ENCODE measurements around the gene APLP1. TPM values are rescaled to one million over a fixed set of nuclear protein-coding genes. Genes with fewer than 3 reads are reported as not detected.

APLP1 gene
- total RNA-seq, 2 donors from 2014 or later, result 2.6 to 3.7 TPM

- H3K4me3 ChIP-seq, result no peak overlapping the region
- no peaks in the 10 kb centered on the region for H3K36me3 ChIP-seq
- H3K9ac ChIP-seq (ENCODE audit: low read depth in 2 of 2, low read length in 2 of 2), result no peak overlapping the region
- no peak overlapping the region for H3K27ac ChIP-seq
- TF ChIP-seq CTCF (IDR thresholded peaks at IDR 0.05), result no peak
- no peak for DNase-seq
- H3K27me3 ChIP-seq, result no peaks in the 10 kb centered on the region
- intact Hi-C loops (cut with DNase I), result no loop called here
- no peaks in the 10 kb centered on the region for H3K9me3 ChIP-seq
- no peaks in the 10 kb centered on the region for H3K4me1 ChIP-seq
Observed at GRCh38 chr19:35919306-35919705, 50.9 kb downstream of the APLP1 start.

GRCh38 chr19:35921012-35921411, 52.6 kb downstream of the APLP1 start:
- H3K27me3 ChIP-seq, result no peaks in the 10 kb centered on the region

GRCh38 chr19:35925501-35925900, 57.1 kb downstream of the APLP1 start:
- Histone ChIP-seq H3K9me3 (no peaks in the 10 kb centered on the region), H3K4me3 (no peak overlapping the region), H3K27ac (no peak overlapping the region), H3K4me1 (no peaks in the 10 kb centered on the region), H3K27me3 (no peaks in the 10 kb centered on the region), H3K36me3 (no peaks in the 10 kb centered on the region), H3K9ac (ENCODE audit: low read depth in 2 of 2, low read length in 2 of 2) (no peak overlapping the region)
- TF ChIP-seq CTCF (IDR thresholded peaks at IDR 0.05), result no peak
- DNase-seq, result no peak
- intact Hi-C loops (cut with DNase I), result no loop called here

More at GRCh38 chr19:35921012-35921411, 52.6 kb downstream of the APLP1 start:
- TF ChIP-seq CTCF (IDR thresholded peaks at IDR 0.05), result no peak
- no peaks in the 10 kb centered on the region for H3K4me1 ChIP-seq
- H3K9ac ChIP-seq (ENCODE audit: low read depth in 2 of 2, low read length in 2 of 2), result no peak overlapping the region
- H3K4me3 ChIP-seq, result no peak overlapping the region
- no peak overlapping the region for H3K27ac ChIP-seq
- no peaks in the 10 kb centered on the region for H3K36me3 ChIP-seq
- DNase-seq, result no peak
- H3K9me3 ChIP-seq, result no peaks in the 10 kb centered on the region
- intact Hi-C loops (cut with DNase I), result no loop called here

GRCh38 chr19:35928507-35928906, 60.1 kb downstream of the APLP1 start:
- intact Hi-C loops (cut with DNase I), result no loop called here
- Histone ChIP-seq H3K9ac (ENCODE audit: low read depth in 2 of 2, low read length in 2 of 2) (no peak overlapping the region), H3K4me1 (no peaks in the 10 kb centered on the region), H3K27me3 (no peaks in the 10 kb centered on the region), H3K9me3 (no peaks in the 10 kb centered on the region), H3K36me3 (no peaks in the 10 kb centered on the region), H3K4me3 (no peak overlapping the region), H3K27ac (no peak overlapping the region)
- no peak for DNase-seq
- TF ChIP-seq CTCF (IDR thresholded peaks at IDR 0.05), result no peak

Other genes with a start within 250 kb of the APLP1 start
- 100 to 1,000 TPM in 1 of 2 donors, 10 to 100 TPM in 1; 73.5 to 117 TPM for gene RBM42, start 239.5 kb upstream of the APLP1 start, total RNA-seq
- gene ETV2, start 226.8 kb upstream of the APLP1 start, total RNA-seq, result 1 to 10 TPM; 1.4 to 1.9 TPM
- gene COX6B1, start 220.3 kb upstream of the APLP1 start, total RNA-seq, result 100 to 1,000 TPM; 761 to 820 TPM
- gene UPK1A, start 202.1 kb upstream of the APLP1 start, total RNA-seq, result not detected
- gene ZBTB32, start 164.0 kb upstream of the APLP1 start, total RNA-seq, result under 1 TPM in 1 of 2 donors, not detected in 1; 0.32 TPM
- gene KMT2B, start 150.6 kb upstream of the APLP1 start, total RNA-seq, result 10 to 100 TPM; 32.1 to 46.9 TPM
- gene IGFLR1, start 126.1 kb upstream of the APLP1 start, total RNA-seq, result 1 to 10 TPM; 5.4 to 6.9 TPM
- 10 to 100 TPM; 14.9 to 18.7 TPM for gene U2AF1L4, start 123.2 kb upstream of the APLP1 start, total RNA-seq
- 10 to 100 TPM; 73.8 to 87.4 TPM for gene PSENEN, start 122.9 kb upstream of the APLP1 start, total RNA-seq
- gene LIN37, start 120.0 kb upstream of the APLP1 start, total RNA-seq, result 1 to 10 TPM; 5.1 to 7.5 TPM
- 10 to 100 TPM in 1 of 2 donors, 1 to 10 TPM in 1; 6.3 to 23.6 TPM for gene HSPB6, start 111.5 kb upstream of the APLP1 start, total RNA-seq
- gene PROSER3, start 110.4 kb upstream of the APLP1 start, total RNA-seq, result 10 to 100 TPM; 17.1 to 26.9 TPM
- 10 to 100 TPM in 1 of 2 donors, 1 to 10 TPM in 1; 6.0 to 25.0 TPM for gene ARHGAP33, start 93.0 kb upstream of the APLP1 start, total RNA-seq
- not detected for gene PRODH2, start 55.7 kb upstream of the APLP1 start, total RNA-seq
- not detected for gene NPHS1, start 16.1 kb upstream of the APLP1 start, total RNA-seq
- under 1 TPM in 1 of 2 donors, not detected in 1; 0.13 TPM for gene KIRREL2, start 11.7 kb upstream of the APLP1 start, total RNA-seq
- gene NFKBID, start 32.0 kb downstream of the APLP1 start, total RNA-seq, result 10 to 100 TPM in 1 of 2 donors, 1 to 10 TPM in 1; 8.6 to 11.2 TPM
- gene HCST, start 34.0 kb downstream of the APLP1 start, total RNA-seq, result 1 to 10 TPM; 2.4 to 4.8 TPM
- 10 to 100 TPM; 10.4 to 32.8 TPM for gene TYROBP, start 39.7 kb downstream of the APLP1 start, total RNA-seq
- 10 to 100 TPM; 10.0 to 17.4 TPM for gene LRFN3, start 67.8 kb downstream of the APLP1 start, total RNA-seq
- 10 to 100 TPM; 25.2 to 31.6 TPM for gene SDHAF1, start 126.6 kb downstream of the APLP1 start, total RNA-seq
- 10 to 100 TPM in 1 of 2 donors, 1 to 10 TPM in 1; 9.3 to 10.1 TPM for gene SYNE4, start 140.2 kb downstream of the APLP1 start, total RNA-seq
- 10 to 100 TPM; 17.0 to 26.2 TPM for gene ALKBH6, start 145.6 kb downstream of the APLP1 start, total RNA-seq
- gene CLIP3, start 164.3 kb downstream of the APLP1 start, total RNA-seq, result 10 to 100 TPM in 1 of 2 donors, 1 to 10 TPM in 1; 3.4 to 11.7 TPM
- 1 to 10 TPM; 3.3 to 4.6 TPM for gene THAP8, start 185.7 kb downstream of the APLP1 start, total RNA-seq
- gene WDR62, start 186.3 kb downstream of the APLP1 start, total RNA-seq, result 10 to 100 TPM in 1 of 2 donors, 1 to 10 TPM in 1; 2.1 to 13.1 TPM
- gene OVOL3, start 242.6 kb downstream of the APLP1 start, total RNA-seq, result not detected
- 10 to 100 TPM; 41.6 to 94.0 TPM for gene POLR2I, start 246.3 kb downstream of the APLP1 start, total RNA-seq
- 100 to 1,000 TPM in 1 of 2 donors, 10 to 100 TPM in 1; 82.3 to 115 TPM for gene TBCB, start 246.9 kb downstream of the APLP1 start, total RNA-seq

Data from colonic mucosa (tissue), 4 donors.